ENCODE measurements around the gene ZNF488. TPM values are rescaled to one million over a fixed set of nuclear protein-coding genes. Genes with fewer than 3 reads are reported as not detected.

Gene ZNF488
- total and polyA plus RNA-seq, 2 experiments from 2014 or later: 0.15 to 1.2 TPM

- H3K4me1 ChIP-seq (ENCODE audit: low read depth): no peaks in the 10 kb centered on the region
Observed at GRCh38 chr10:47339759-47340607, 44.1 kb downstream of the ZNF488 start.

GRCh38 chr10:47339186-47339735, 44.8 kb downstream of the ZNF488 start:
- no peak for DNase-seq (ENCODE audit: low read depth in 1 of 2, low spot score in 1 of 2)
- H3K27me3 ChIP-seq: peaks cover 3% of the 10 kb centered on the region
- no peaks in the 10 kb centered on the region for H3K36me3 ChIP-seq
- H3K4me1 ChIP-seq (ENCODE audit: low read depth): no peaks in the 10 kb centered on the region
- no peaks in the 10 kb centered on the region for H3K9me3 ChIP-seq (ENCODE audit: low read depth)
- no peak overlapping the region for H3K27ac ChIP-seq
- no peak overlapping the region for H3K4me3 ChIP-seq
- no peak for TF ChIP-seq CTCF (IDR thresholded peaks at IDR 0.05; ENCODE audit: low read depth, low read length)

More at GRCh38 chr10:47339759-47340607, 44.1 kb downstream of the ZNF488 start:
- no peak for TF ChIP-seq CTCF (IDR thresholded peaks at IDR 0.05; ENCODE audit: low read depth, low read length)
- Histone ChIP-seq H3K27ac (no peak overlapping the region), H3K27me3 (no peaks in the 10 kb centered on the region), H3K4me3 (no peak overlapping the region), H3K9me3 (ENCODE audit: low read depth) (no peaks in the 10 kb centered on the region), H3K36me3 (no peaks in the 10 kb centered on the region)
- no peak for DNase-seq (ENCODE audit: low read depth in 1 of 2, low spot score in 1 of 2)

GRCh38 chr10:47337310-47337709, 46.8 kb downstream of the ZNF488 start:
- no peaks in the 10 kb centered on the region for H3K4me1 ChIP-seq (ENCODE audit: low read depth)
- H3K27ac ChIP-seq: no peak overlapping the region
- H3K27me3 ChIP-seq: peaks cover 6% of the 10 kb centered on the region
- no peak for TF ChIP-seq CTCF (IDR thresholded peaks at IDR 0.05; ENCODE audit: low read depth, low read length)
- no peaks in the 10 kb centered on the region for H3K9me3 ChIP-seq (ENCODE audit: low read depth)
- no peaks in the 10 kb centered on the region for H3K36me3 ChIP-seq
- no peak overlapping the region for H3K4me3 ChIP-seq
- no peak for DNase-seq (ENCODE audit: low read depth in 1 of 2, low spot score in 1 of 2)

GRCh38 chr10:47336387-47337134, 47.5 kb downstream of the ZNF488 start:
- no peak for DNase-seq (ENCODE audit: low read depth in 1 of 2, low spot score in 1 of 2)
- H3K36me3 ChIP-seq: no peaks in the 10 kb centered on the region
- H3K9me3 ChIP-seq (ENCODE audit: low read depth): no peaks in the 10 kb centered on the region
- H3K4me3 ChIP-seq: no peak overlapping the region
- TF ChIP-seq CTCF (IDR thresholded peaks at IDR 0.05; ENCODE audit: low read depth, low read length): no peak
- H3K4me1 ChIP-seq (ENCODE audit: low read depth): no peaks in the 10 kb centered on the region
- H3K27me3 ChIP-seq: peaks cover 6% of the 10 kb centered on the region
- H3K27ac ChIP-seq: no peak overlapping the region

GRCh38 chr10:47335906-47336305, 48.2 kb downstream of the ZNF488 start:
- TF ChIP-seq CTCF (IDR thresholded peaks at IDR 0.05; ENCODE audit: low read depth, low read length): no peak
- no peaks in the 10 kb centered on the region for H3K36me3 ChIP-seq

More at GRCh38 chr10:47335906-47336305, 48.2 kb downstream of the ZNF488 start:
- DNase-seq (ENCODE audit: low read depth in 1 of 2, low spot score in 1 of 2): no peak
- H3K27ac ChIP-seq: no peak overlapping the region
- H3K4me3 ChIP-seq: no peak overlapping the region
- H3K4me1 ChIP-seq (ENCODE audit: low read depth): no peaks in the 10 kb centered on the region
- H3K9me3 ChIP-seq (ENCODE audit: low read depth): no peaks in the 10 kb centered on the region
- H3K27me3 ChIP-seq: peaks cover 6% of the 10 kb centered on the region
